ENCODE results near the gene PRKCZ. TPM values are rescaled to one million over a fixed set of nuclear protein-coding genes. Genes with fewer than 3 reads are reported as not detected.

PRKCZ gene
- total RNA-seq, 1 experiment from 2014 or later, result 45.9 TPM

DNA sequence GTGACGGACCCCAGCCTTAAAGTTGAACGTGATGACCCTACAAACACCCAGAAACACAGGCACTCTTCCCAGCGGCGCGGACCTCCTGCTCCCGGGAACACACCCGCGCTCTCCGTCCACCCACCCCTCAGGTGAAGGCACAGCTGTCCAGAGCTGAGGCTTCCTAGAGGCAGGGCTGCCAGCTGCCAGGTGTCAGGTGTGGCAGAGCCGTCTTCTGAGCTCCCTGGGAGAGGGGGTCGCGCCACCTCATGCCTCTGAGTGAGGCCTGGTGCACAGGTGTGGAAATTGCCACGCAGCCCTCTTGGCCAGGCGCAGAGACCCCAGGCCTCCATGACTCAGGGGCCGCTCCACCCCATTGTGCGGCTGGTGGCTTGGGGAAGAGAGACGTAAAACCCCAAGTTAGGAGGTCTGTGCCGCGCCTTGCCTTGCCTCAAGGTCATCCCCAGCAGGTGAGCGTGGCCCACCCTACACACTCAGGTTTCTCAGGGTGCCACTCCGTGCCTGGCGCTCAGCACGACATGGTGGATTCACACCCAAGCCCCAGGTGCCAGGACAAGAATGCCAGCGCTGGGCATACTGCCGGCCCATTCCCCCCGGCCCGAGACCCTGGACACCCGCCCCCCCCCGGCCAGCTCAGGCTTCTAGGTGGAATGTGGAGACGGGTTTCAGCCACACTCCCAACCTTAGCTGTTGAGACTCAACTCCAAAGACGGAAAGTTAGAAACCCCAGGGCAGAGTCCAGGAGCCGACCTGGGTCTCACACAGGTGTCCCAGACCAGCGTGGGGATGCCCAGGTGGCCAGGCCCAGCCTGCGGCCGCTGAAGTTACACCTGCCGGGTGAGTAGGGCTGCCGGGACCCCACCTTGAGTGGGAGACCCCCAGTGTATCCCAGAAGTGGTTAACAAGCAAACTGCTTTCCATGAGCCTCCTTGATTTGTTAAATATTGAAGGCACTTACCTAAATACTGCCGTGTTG, 136.0 kb downstream of the PRKCZ start:
- no peaks in the 10 kb centered on the region; the same call in 1 of the 2 replicates for H3K36me3 ChIP-seq (ENCODE audit: control insufficient read depth, insufficient read depth, low read length)
- ChIA-PET POLR2A (no interaction called here), CTCF (no interaction called here)
- no peak overlapping the region for H3K4me3 Mint-ChIP-seq (ENCODE audit: unreplicated experiment)
- peaks cover 42% of the 10 kb centered on the region for H3K36me3 Mint-ChIP-seq (ENCODE audit: insufficient read depth, unreplicated experiment)
- no peaks in the 10 kb centered on the region for H3K9me3 Mint-ChIP-seq (ENCODE audit: unreplicated experiment)
- H3K27me3 Mint-ChIP-seq (ENCODE audit: insufficient read depth, unreplicated experiment), result no peaks in the 10 kb centered on the region
- no peaks in the 10 kb centered on the region for H3K9me3 ChIP-seq
- no TSS peak for BruUV-seq (replicated peaks)
- no peak overlapping the region for H3K27ac Mint-ChIP-seq (ENCODE audit: unreplicated experiment)
- H3K4me1 ChIP-seq, result no peaks in the 10 kb centered on the region; the same call in 1 of the 2 replicates
- no peak overlapping the region for H3K4me3 ChIP-seq (ENCODE audit: low read depth, low read length)
- H3K4me1 Mint-ChIP-seq (ENCODE audit: low read depth, unreplicated experiment), result no peaks in the 10 kb centered on the region
- no peak for DNase-seq
- H3K27me3 ChIP-seq (replicated peaks; ENCODE audit: control insufficient read depth, insufficient read depth, low read length), result no peaks in the 10 kb centered on the region
- TF ChIP-seq, protein P1, sequence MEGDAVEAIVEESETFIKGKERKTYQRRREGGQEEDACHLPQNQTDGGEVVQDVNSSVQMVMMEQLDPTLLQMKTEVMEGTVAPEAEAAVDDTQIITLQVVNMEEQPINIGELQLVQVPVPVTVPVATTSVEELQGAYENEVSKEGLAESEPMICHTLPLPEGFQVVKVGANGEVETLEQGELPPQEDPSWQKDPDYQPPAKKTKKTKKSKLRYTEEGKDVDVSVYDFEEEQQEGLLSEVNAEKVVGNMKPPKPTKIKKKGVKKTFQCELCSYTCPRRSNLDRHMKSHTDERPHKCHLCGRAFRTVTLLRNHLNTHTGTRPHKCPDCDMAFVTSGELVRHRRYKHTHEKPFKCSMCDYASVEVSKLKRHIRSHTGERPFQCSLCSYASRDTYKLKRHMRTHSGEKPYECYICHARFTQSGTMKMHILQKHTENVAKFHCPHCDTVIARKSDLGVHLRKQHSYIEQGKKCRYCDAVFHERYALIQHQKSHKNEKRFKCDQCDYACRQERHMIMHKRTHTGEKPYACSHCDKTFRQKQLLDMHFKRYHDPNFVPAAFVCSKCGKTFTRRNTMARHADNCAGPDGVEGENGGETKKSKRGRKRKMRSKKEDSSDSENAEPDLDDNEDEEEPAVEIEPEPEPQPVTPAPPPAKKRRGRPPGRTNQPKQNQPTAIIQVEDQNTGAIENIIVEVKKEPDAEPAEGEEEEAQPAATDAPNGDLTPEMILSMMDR (IDR thresholded peaks at IDR 0.05; ENCODE audit: insufficient read depth in 1 of 2, low read depth in 1 of 2, low read length in 1 of 2, severe bottlenecking in 1 of 2, unreplicated experiment in 1 of 2), result no peak
- intact Hi-C loops (cut with micrococcal nuclease; ENCODE audit: unreplicated experiment), result no loop called here

DNA sequence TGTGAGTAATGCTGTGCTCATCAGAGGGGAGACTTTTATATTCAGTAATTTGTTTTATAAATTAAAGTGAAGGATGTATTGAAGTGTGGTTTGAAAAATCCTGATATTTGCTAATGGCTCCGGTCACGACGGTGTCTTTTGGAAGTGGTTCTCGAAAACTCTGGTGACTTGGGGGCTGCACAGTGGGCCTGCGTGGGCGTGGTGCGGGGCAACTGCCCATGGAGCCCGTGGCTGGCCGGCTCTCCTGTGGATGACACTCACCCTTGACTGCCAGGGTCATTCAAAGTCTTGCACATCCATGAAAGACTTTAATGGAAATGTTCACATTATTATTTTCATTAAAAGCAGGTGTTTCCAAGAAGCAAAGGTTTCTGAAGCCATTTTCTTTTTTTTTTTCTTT, 136.7 kb downstream of the PRKCZ start:
- no peaks in the 10 kb centered on the region for H3K27me3 ChIP-seq (replicated peaks; ENCODE audit: control insufficient read depth, insufficient read depth, low read length)
- no peaks in the 10 kb centered on the region; the same call in 1 of the 2 replicates for H3K36me3 ChIP-seq (ENCODE audit: control insufficient read depth, insufficient read depth, low read length)
- H3K4me3 ChIP-seq (ENCODE audit: low read depth, low read length), result no peak overlapping the region
- intact Hi-C loops (cut with micrococcal nuclease; ENCODE audit: unreplicated experiment), result no loop called here
- H3K27ac Mint-ChIP-seq (ENCODE audit: unreplicated experiment), result no peak overlapping the region
- no peaks in the 10 kb centered on the region for H3K4me1 Mint-ChIP-seq (ENCODE audit: low read depth, unreplicated experiment)
- H3K9me3 ChIP-seq, result no peaks in the 10 kb centered on the region
- TF ChIP-seq, protein P1 (IDR thresholded peaks at IDR 0.05; ENCODE audit: insufficient read depth in 1 of 2, low read depth in 1 of 2, low read length in 1 of 2, severe bottlenecking in 1 of 2, unreplicated experiment in 1 of 2), result no peak
- H3K36me3 Mint-ChIP-seq (ENCODE audit: insufficient read depth, unreplicated experiment), result peaks cover 42% of the 10 kb centered on the region
- H3K4me3 Mint-ChIP-seq (ENCODE audit: unreplicated experiment), result no peak overlapping the region
- BruUV-seq (replicated peaks), result no TSS peak
- CTCF ChIA-PET, result no interaction called here
- H3K9me3 Mint-ChIP-seq (ENCODE audit: unreplicated experiment), result no peaks in the 10 kb centered on the region
- H3K27me3 Mint-ChIP-seq (ENCODE audit: insufficient read depth, unreplicated experiment), result no peaks in the 10 kb centered on the region
- POLR2A ChIA-PET, result no interaction called here
- H3K4me1 ChIP-seq, result no peaks in the 10 kb centered on the region; the same call in 1 of the 2 replicates
- DNase-seq, result no peak

DNA sequence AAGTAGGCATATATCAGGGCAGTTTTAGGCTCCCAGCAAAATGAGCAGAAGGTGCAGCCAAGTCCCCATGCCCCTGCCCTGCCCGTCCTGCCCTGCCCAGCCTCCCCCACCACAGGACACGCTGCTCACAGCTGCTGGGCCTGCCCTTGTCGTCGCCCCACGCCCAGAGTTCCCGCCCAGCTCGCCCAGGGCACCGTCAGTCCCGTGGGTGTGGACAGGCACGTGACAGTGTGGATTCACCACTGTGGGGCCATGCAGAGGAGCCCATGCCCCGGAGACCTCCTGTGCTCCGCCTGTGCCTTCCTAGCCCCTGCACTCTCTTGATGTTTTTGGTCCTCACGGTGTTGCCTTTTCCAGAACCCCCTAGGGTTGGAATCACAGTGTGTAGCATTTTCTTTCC, 137.4 kb downstream of the PRKCZ start:
- Mint-ChIP-seq H3K27ac (ENCODE audit: unreplicated experiment) (no peak overlapping the region), H3K27me3 (ENCODE audit: insufficient read depth, unreplicated experiment) (no peaks in the 10 kb centered on the region)
- POLR2A ChIA-PET, result no interaction called here

More for the DNA sequence above, 137.4 kb downstream of the PRKCZ start:
- Histone ChIP-seq H3K4me3 (ENCODE audit: low read depth, low read length) (no peak overlapping the region), H3K9me3 (no peaks in the 10 kb centered on the region), H3K27me3 (replicated peaks; ENCODE audit: control insufficient read depth, insufficient read depth, low read length) (no peaks in the 10 kb centered on the region), H3K36me3 (ENCODE audit: control insufficient read depth, insufficient read depth, low read length) (no peaks in the 10 kb centered on the region; the same call in 1 of the 2 replicates), H3K4me1 (no peaks in the 10 kb centered on the region; the same call in 1 of the 2 replicates)
- CTCF ChIA-PET, result no interaction called here
- peaks cover 39% of the 10 kb centered on the region for H3K36me3 Mint-ChIP-seq (ENCODE audit: insufficient read depth, unreplicated experiment)
- no peaks in the 10 kb centered on the region for H3K4me1 Mint-ChIP-seq (ENCODE audit: low read depth, unreplicated experiment)
- intact Hi-C loops (cut with micrococcal nuclease; ENCODE audit: unreplicated experiment), result no loop called here
- DNase-seq, result no peak
- no TSS peak for BruUV-seq (replicated peaks)
- TF ChIP-seq, protein P1 (IDR thresholded peaks at IDR 0.05; ENCODE audit: insufficient read depth in 1 of 2, low read depth in 1 of 2, low read length in 1 of 2, severe bottlenecking in 1 of 2, unreplicated experiment in 1 of 2), result no peak
- no peaks in the 10 kb centered on the region for H3K9me3 Mint-ChIP-seq (ENCODE audit: unreplicated experiment)
- no peak overlapping the region for H3K4me3 Mint-ChIP-seq (ENCODE audit: unreplicated experiment)
